Esophagus (tissue), 2 donors: Measurements from ENCODE around the gene MRTFB. TPM values are rescaled to one million over a fixed set of nuclear protein-coding genes. Genes with fewer than 3 reads are reported as not detected.

ENCODE experiments used
- H3K27ac ChIP-seq, 2 donors: one replicate each; pipeline ENCODE4 v1.5.1; 2013; ENCODE audit warnings: low read depth in 2 of 2, mild to moderate bottlenecking in 2 of 2, inconsistent platforms in 1 of 2, low read length in 1 of 2, moderate library complexity in 1 of 2
- H3K27me3 ChIP-seq, 2 donors: one replicate each; pipeline ENCODE4 v1.6.1; 2013; ENCODE audit warnings: low read length in 2 of 2, control low read depth in 1 of 2, mild to moderate bottlenecking in 1 of 2; ENCODE audit not compliant: insufficient read depth in 2 of 2, control insufficient read depth in 1 of 2
- H3K36me3 ChIP-seq, 2 donors: one replicate each; pipeline ENCODE4 v1.6.1; 2013; ENCODE audit warnings: low read length in 1 of 2; ENCODE audit not compliant: control insufficient read depth in 2 of 2, insufficient read depth in 2 of 2
- H3K4me1 ChIP-seq, 2 donors: one replicate each; pipeline ENCODE4 v1.6.1; 2013; ENCODE audit warnings: low read length in 1 of 2; ENCODE audit not compliant: control insufficient read depth in 2 of 2, insufficient read depth in 2 of 2
- H3K4me3 ChIP-seq, 2 donors: one replicate each; pipeline ENCODE4 v1.5.1; 2013; ENCODE audit warnings: low read length in 2 of 2, mild to moderate bottlenecking in 2 of 2, low read depth in 1 of 2, moderate library complexity in 1 of 2
- H3K9me3 ChIP-seq, 2 donors: one replicate each; pipeline ENCODE4 v1.6.1; 2013; ENCODE audit warnings: mild to moderate bottlenecking in 2 of 2, low read depth in 1 of 2, low read length in 1 of 2, moderate library complexity in 1 of 2; ENCODE audit not compliant: control insufficient read depth in 2 of 2, insufficient read depth in 1 of 2
- WGBS, 2 donors: extraction: QIAGEN DNeasy Blood & Tissue Kit; methylation state at CpG; one replicate each; pipeline ENCODE4 v1.1.7; 2013; 5-methylcytosine and 5-hydroxymethylcytosine counted together
- polyA plus RNA-seq, 2 donors: library from polyadenylated mRNA; stranded (reverse); fragments of 200-250 nt; gene quantifications; one replicate each; pipeline ENCODE4 v1.2.3, GENCODE V29; 2013
- donor health status: healthy with polysubstance abuse.
- donor health status: Bipolar disorder and iron deficiency.

Gene MRTFB
- polyA plus RNA-seq, 2 donors = 5.4 to 7.1 TPM

DNA sequence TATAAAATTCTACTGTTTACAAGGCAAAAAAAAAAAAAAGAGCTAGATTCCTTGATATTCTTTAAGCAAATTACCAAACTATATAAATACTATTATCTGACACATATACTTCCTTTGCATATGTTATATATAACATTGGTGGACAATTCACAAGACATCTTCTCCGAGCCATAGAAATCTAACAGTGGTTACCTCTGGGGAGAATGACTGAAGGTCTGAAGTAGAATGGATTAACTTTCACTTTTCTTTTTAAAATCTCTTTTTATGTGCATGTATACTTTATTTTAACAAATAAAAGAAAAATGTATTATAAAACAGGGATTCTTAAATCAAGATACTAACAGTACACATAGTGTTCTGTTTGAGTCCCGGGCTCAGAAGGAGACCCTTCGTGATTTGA lies 131.0 kb downstream of the MRTFB start:
- Histone ChIP-seq H3K4me3 (peak overlapping the region in 1 of 2 donors; percentile 11), H3K27me3 (no peaks in the 10 kb centered on the region), H3K9me3 (no peaks in the 10 kb centered on the region), H3K36me3 (no peaks in the 10 kb centered on the region), H3K4me1 (peaks cover 0 to 3% of the 10 kb centered on the region in 2 donors), H3K27ac (no peak overlapping the region)
- WGBS, 2 donors = 52 to 63% methylated on average over 3 of the region's 3 CpGs

DNA sequence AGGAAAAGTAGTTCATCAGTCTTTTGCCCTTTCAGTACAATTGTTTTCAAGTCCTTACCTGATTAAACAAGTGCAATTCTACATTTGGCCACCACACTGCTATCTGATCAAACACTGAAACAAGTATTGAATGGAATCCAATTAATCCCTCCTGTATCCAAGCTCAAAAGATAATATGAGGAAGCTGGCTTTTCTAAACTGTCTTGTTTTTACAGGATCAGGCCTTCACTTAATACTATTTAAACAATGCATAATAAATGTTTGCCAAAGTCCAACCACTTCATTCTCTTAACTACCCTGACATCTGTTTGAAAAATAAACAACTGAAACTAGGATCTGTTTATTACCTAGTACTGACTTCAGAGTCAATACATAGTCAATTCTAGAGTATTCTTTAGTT lies 131.6 kb downstream of the MRTFB start:
- no peaks in the 10 kb centered on the region for H3K27me3 ChIP-seq
- H3K27ac ChIP-seq = no peak overlapping the region
- no peak overlapping the region for H3K4me3 ChIP-seq
- H3K4me1 ChIP-seq = peaks cover 0 to 3% of the 10 kb centered on the region in 2 donors
- H3K36me3 ChIP-seq = no peaks in the 10 kb centered on the region
- H3K9me3 ChIP-seq = no peaks in the 10 kb centered on the region

DNA sequence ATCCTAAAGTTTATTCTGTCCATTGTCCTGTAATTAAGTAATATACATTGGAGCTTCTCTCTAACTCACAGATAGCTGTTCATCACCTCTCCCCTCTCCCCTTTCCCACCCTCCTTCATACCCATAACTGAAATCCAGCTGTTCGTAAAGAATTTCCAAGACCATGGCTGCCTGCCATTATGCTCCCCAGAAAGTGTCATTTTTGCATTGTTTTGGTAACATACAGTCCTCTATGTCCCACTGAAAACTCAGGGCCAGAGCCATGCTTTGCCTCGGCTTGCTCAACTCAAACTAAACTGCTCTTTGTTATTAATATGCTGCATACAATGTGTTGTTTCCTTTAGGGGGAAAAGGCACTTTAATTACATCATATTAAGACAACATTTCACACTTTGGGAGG lies 132.0 kb downstream of the MRTFB start:
- H3K36me3 ChIP-seq = no peaks in the 10 kb centered on the region
- peaks cover 0 to 3% of the 10 kb centered on the region in 2 donors for H3K4me1 ChIP-seq
- no peak overlapping the region for H3K4me3 ChIP-seq
- H3K27me3 ChIP-seq = no peaks in the 10 kb centered on the region
- 55 to 67% methylated on average over 2 of the region's 2 CpGs for WGBS, 2 donors
- H3K27ac ChIP-seq = no peak overlapping the region
- H3K9me3 ChIP-seq = no peaks in the 10 kb centered on the region

DNA sequence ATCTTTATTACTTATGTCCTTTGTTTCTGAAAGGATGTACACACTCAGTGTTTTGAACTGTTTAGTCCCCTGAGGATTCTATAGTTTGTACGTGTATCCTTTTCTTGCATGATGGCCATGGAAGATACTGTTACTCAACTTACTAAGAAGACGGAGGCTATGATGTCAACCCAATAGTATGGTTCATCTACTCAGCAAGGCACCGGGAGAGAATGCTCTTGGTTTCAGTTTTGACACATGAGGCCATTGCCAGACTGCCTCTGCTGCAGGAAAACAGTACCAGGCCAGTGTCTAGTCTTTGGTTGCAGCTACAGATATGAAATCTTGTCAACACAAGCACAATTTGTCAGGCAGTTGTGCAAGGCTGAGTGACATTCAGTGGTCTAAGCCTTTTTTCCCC lies 134.5 kb downstream of the MRTFB start:
- 80 to 88% methylated on average over 3 of the region's 3 CpGs for WGBS, 2 donors
- H3K27ac ChIP-seq = no peak overlapping the region
- H3K9me3 ChIP-seq = no peaks in the 10 kb centered on the region
- H3K4me1 ChIP-seq = peaks cover 0 to 3% of the 10 kb centered on the region in 2 donors
- H3K36me3 ChIP-seq = no peaks in the 10 kb centered on the region
- no peaks in the 10 kb centered on the region for H3K27me3 ChIP-seq
- H3K4me3 ChIP-seq = no peak overlapping the region

DNA sequence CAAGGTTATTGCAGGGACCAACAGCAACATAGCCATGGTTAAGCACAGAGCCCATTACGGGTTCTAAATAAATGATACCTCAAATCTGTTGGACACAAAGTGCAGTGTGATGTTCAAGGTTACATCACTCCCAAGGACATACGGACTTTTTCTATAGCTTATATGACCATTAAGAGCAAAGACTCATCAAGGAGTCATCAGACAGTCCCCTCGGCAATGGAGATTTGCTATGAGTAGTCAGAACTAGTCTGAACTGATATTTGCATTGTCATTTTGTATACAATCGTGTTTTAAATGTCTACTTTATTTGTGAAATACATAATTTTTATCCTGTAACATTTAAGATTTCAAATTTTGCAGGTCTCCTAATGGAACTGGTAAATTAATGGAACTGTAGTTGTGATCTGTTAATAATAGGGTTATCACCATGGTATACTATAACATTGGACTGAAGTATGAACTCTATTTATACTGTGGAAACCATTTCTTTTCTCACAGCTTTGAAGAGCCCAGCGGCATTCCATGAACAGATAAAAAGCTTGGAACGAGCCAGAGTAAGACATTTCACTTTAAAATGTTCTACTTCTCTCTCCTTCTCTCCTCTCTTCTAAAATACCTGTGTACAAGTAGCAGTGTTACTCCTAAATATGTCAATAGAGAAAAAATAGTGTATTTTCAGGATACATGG lies 140.9 kb downstream of the MRTFB start:
- Histone ChIP-seq H3K9me3 (no peaks in the 10 kb centered on the region), H3K36me3 (peaks cover 2 to 6% of the 10 kb centered on the region in 2 donors), H3K27ac (no peak overlapping the region), H3K4me3 (no peak overlapping the region), H3K27me3 (no peaks in the 10 kb centered on the region), H3K4me1 (no peaks in the 10 kb centered on the region)
- 96 to 97% methylated on average over 6 of the region's 6 CpGs for WGBS, 2 donors

DNA sequence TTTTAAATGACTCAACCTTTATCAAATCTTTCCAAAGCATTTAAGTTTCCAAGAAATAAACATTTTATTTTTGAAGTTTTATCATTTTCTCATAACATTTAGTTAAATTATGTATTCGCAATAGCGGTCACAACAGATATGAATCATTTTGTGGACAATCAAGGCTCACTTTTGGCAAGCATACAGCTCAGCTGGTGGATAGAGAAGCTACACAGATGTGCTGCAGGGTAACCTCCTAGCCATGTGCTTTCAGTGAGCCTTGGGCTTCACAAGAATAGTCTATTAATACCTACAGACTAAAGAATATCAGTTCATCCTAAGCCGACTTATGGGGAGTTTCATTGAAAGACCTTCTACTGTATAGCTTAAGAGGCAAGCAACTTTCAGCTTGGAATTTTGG lies 144.8 kb downstream of the MRTFB start:
- 94% methylated on average over 3 of the region's 3 CpGs for WGBS, 2 donors
- no peaks in the 10 kb centered on the region for H3K27me3 ChIP-seq
- no peaks in the 10 kb centered on the region for H3K9me3 ChIP-seq
- no peak overlapping the region for H3K27ac ChIP-seq
- H3K4me3 ChIP-seq = no peak overlapping the region
- peaks cover 2 to 10% of the 10 kb centered on the region in 2 donors for H3K36me3 ChIP-seq
- no peaks in the 10 kb centered on the region for H3K4me1 ChIP-seq

DNA sequence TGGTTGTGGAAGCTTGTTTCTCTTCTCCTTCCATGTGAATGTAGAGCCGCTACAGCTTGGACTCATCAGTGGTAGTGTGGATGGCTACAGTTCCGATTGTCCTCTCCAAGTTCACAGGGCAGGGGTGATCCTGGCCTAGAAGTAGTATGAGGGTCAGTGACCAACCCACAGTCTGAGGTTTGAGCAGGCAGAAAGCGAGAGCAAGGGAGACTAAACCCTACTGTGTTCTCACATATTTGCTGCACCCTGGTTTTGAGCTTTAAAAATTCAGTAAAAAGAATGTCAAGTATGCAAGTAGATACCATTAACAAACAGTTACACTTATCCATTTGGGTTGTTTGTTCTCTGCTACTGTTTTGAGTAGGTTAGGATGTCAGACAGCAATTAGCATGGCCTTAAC lies 148.9 kb downstream of the MRTFB start:
- H3K36me3 ChIP-seq = peaks cover 0 to 8% of the 10 kb centered on the region in 2 donors
- 93 to 95% methylated on average over 3 of the region's 3 CpGs for WGBS, 2 donors
- H3K27me3 ChIP-seq = no peaks in the 10 kb centered on the region

DNA sequence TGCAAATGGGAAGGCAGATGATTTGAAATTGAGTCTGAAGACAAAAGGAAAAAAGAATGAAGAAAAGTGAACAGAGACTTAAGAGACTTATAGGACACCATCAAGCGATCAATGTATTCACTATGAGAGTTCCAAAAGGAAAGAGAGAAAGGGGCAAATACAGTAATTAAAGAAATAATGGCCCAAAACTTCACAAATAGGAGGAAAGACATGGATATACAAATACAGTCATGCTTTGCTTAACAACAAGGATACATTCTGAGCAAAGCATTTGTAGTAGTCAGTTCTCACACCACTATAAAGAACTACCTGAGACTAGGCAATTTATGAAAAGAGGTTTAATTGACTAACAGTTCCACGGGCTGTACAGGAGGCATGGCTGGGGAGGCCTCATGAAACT lies 152.5 kb downstream of the MRTFB start:
- 93 to 95% methylated on average over 2 of the region's 2 CpGs for WGBS, 2 donors
- no peaks in the 10 kb centered on the region for H3K27me3 ChIP-seq
- H3K4me3 ChIP-seq = no peak overlapping the region
- H3K9me3 ChIP-seq = no peaks in the 10 kb centered on the region
- H3K4me1 ChIP-seq = no peaks in the 10 kb centered on the region
- H3K36me3 ChIP-seq = peaks cover 0 to 8% of the 10 kb centered on the region in 2 donors
- no peak overlapping the region for H3K27ac ChIP-seq

More for the DNA sequence above, 148.9 kb downstream of the MRTFB start:
- no peak overlapping the region for H3K4me3 ChIP-seq
- no peaks in the 10 kb centered on the region for H3K4me1 ChIP-seq
- H3K27ac ChIP-seq = no peak overlapping the region
- H3K9me3 ChIP-seq = no peaks in the 10 kb centered on the region

DNA sequence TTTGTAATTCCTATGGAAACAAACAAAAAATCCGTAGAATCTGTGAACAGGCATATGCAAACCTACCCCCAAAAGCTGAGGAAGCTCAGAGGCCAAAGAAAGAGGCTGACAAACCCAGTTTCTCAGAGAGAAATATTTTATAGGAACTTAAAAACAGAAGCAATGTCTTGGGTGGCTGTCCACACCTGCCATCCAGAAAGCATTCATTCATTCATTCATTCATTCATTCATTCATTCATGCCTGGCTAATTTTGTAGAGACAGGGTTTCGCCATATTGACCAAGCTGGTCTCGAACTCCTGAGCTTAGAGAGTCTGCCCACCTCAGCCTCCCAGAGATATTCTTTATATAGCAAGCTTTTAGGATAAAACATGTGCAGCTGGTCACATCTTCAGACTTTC lies 154.3 kb downstream of the MRTFB start:
- peaks cover 0 to 4% of the 10 kb centered on the region in 2 donors for H3K36me3 ChIP-seq
- H3K9me3 ChIP-seq = no peaks in the 10 kb centered on the region
- no peak overlapping the region for H3K4me3 ChIP-seq
- H3K27ac ChIP-seq = no peak overlapping the region
- WGBS, 2 donors = 95 to 99% methylated on average over 3 of the region's 3 CpGs
- no peaks in the 10 kb centered on the region for H3K27me3 ChIP-seq
- H3K4me1 ChIP-seq = no peaks in the 10 kb centered on the region

DNA sequence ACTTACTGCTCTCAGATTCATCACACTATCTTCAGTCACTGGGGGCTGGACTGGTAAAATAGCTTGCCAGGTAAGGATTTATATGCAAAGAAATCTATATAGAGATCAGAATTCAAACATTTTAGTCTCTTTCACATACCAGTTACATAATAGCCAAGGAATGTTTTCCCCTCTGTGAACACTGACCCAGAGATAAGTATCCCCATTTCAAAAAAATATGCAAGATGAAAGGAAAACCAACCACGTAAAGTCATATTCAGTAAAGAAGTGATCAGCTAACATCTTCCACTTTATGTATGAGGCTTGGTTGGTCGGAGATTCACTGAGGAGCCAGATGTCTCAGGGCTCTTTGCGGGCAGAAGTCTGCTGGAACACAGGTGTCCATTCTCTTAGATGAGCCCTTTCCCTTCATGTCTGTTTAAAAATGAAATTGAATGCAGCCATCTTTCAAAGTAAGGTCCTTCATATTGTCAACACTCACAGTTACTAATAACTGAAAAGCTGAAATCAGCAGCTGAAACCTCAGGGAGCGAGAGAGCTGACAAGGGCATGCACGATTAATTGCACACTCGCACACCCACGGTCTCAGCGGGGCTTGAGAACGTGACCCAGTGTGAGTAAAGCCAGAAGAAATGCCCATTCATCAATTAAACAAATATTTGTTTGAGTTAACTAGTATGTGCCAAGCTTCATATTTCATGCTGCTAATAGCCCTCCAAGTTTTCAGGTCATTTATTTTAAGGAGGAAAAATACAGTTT lies 161.2 kb downstream of the MRTFB start:
- WGBS, 2 donors = 57 to 60% methylated on average over 9 of the region's 9 CpGs
- Histone ChIP-seq H3K27me3 (no peaks in the 10 kb centered on the region), H3K36me3 (peaks cover 7% of the 10 kb centered on the region in 2 donors), H3K4me1 (no peaks in the 10 kb centered on the region), H3K27ac (no peak overlapping the region), H3K9me3 (no peaks in the 10 kb centered on the region), H3K4me3 (no peak overlapping the region)
